K562 (cell line): ENCODE measurements around the gene ITGAV. TPM values are rescaled to one million over a fixed set of nuclear protein-coding genes. Genes with fewer than 3 reads are reported as not detected.

ENCODE experiments used
- ATAC-seq: fragments of 200-7000 bp; cut with Tn5 transposase; 3 replicates; pipeline ENCODE4 v1.9.1; 2020; ENCODE audit warnings: moderate library complexity
- BruUV-seq: library from RNA; stranded (reverse); fragments of 400-500 nt; replicated peaks from 2 replicates; lab custom pipeline; 2021; lab: Mats Ljungman, UMichigan
- CTCF ChIA-PET: fragments of 300-600 bp; formaldehyde crosslinking; extraction: SDS; loops from one replicate; lab custom pipeline; 2021; ENCODE audit warnings: low intra/inter-chr PET ratio; lab: Yijun Ruan, JAX
- POLR2A ChIA-PET: fragments of 300-600, 350-650 bp; sonication (Branson Sonifier 250); formaldehyde crosslinking; extraction: SDS; loops from one replicate; lab custom pipeline; 2021; ENCODE audit warnings: antibody characterized with exemption, inconsistent platforms; lab: Yijun Ruan, JAX
- DNase-seq, 4 experiments: peaks; one replicate each; pipeline versions ENCODE4 v3.0.0 to v3.0.0-alpha.2; 2011 to 2018; ENCODE audit warnings: low spot score in 3 of 4, mixed read lengths in 3 of 4; ENCODE audit errors: extremely low read depth in 1 of 4
- FAIRE-seq: peaks from 2 replicates; lab custom pipeline; 2011; peaks lifted over from hg19 to GRCh38; lab: Jason Lieb, UNC
- H2AFZ ChIP-seq: 2 replicates; pipeline ENCODE4 v1.6.0; 2011; ENCODE audit warnings: low read depth, low read length, control low read depth, inconsistent platforms
- H3K27ac ChIP-seq: fragments of 200-600 bp; 3 replicates; pipeline ENCODE4 v1.8.0; 2011; ENCODE audit warnings: low read depth, mild to moderate bottlenecking, control low read depth, inconsistent platforms, low read length, moderate library complexity, mixed read lengths; ENCODE audit errors: extremely low read depth
- H3K27me3 ChIP-seq, 2 experiments: fragments of 300-600 bp in 1 of 2; 2 replicates in 1 of 2; 3 replicates in 1 of 2; pipeline versions ENCODE4 v1.6.0 to v1.8.0; 2011; ENCODE audit warnings: inconsistent platforms in 2 of 2, low read length in 2 of 2, mild to moderate bottlenecking in 1 of 2, mixed read lengths in 1 of 2, moderate library complexity in 1 of 2; ENCODE audit not compliant: control insufficient read depth in 2 of 2, insufficient read depth in 2 of 2
- H3K36me3 ChIP-seq: fragments of 300-600 bp; 3 replicates; pipeline ENCODE4 v1.8.0; 2011; ENCODE audit warnings: mild to moderate bottlenecking, low read length, inconsistent platforms; ENCODE audit not compliant: control insufficient read depth, insufficient read depth
- H3K4me1 ChIP-seq, 2 experiments: fragments of 200-600 bp in 1 of 2; replicated peaks in 1 of 2; 2 replicates in 1 of 2; 3 replicates in 1 of 2; pipeline versions ENCODE4 v1.5.1 to v1.8.0; 2011; ENCODE audit warnings: inconsistent platforms in 2 of 2, low read length in 2 of 2, mild to moderate bottlenecking in 1 of 2, mixed read lengths in 1 of 2, moderate library complexity in 1 of 2; ENCODE audit not compliant: control insufficient read depth in 2 of 2, insufficient read depth in 2 of 2
- H3K4me2 ChIP-seq: 2 replicates; pipeline ENCODE4 v1.6.1; 2011; ENCODE audit warnings: low read length, control low read depth, inconsistent platforms, mixed read lengths; ENCODE audit not compliant: insufficient read depth
- H3K4me3 ChIP-seq: fragments of 200-600 bp; sonication (generic), shearing (Covaris generic); 2 replicates; pipeline ENCODE4 v1.5.1; 2016; ENCODE audit warnings: control low read depth, inconsistent platforms
- H3K79me2 ChIP-seq: fragments of 200-600 bp; 3 replicates; pipeline ENCODE4 v1.8.0; 2011; ENCODE audit warnings: low read length, inconsistent platforms; ENCODE audit not compliant: control insufficient read depth, insufficient read depth
- H3K9ac ChIP-seq, 2 experiments: 2 replicates each; pipeline versions ENCODE4 v1.6.0 to v1.6.1; 2011; ENCODE audit warnings: low read depth in 2 of 2, low read length in 2 of 2, control low read depth in 1 of 2, inconsistent platforms in 1 of 2, mild to moderate bottlenecking in 1 of 2, mixed read lengths in 1 of 2; ENCODE audit not compliant: insufficient read depth in 1 of 2
- H3K9me1 ChIP-seq: one replicate; pipeline ENCODE4 v1.6.0; 2011; ENCODE audit warnings: inconsistent platforms, mild to moderate bottlenecking, low read length, moderate library complexity; ENCODE audit not compliant: control insufficient read depth, insufficient read depth
- H3K9me3 ChIP-seq: replicated peaks from 2 replicates; pipeline ENCODE4 v1.5.1; 2011; ENCODE audit warnings: low read depth, low read length, inconsistent platforms; ENCODE audit not compliant: control insufficient read depth, insufficient read depth
- H4K20me1 ChIP-seq: replicated peaks from 2 replicates; pipeline ENCODE4 v1.6.1; 2011; ENCODE audit warnings: low read length, inconsistent platforms, mixed read lengths; ENCODE audit not compliant: control insufficient read depth, insufficient read depth
- CHD2 ChIP-seq: IDR thresholded peaks from 2 replicates; pipeline ENCODE4 v1.6.1; 2011; ENCODE audit warnings: low read depth, low read length
- CREM ChIP-seq: IDR thresholded peaks from 2 replicates; pipeline ENCODE4 v1.6.1; 2014; ENCODE audit warnings: antibody characterized with exemption, low read depth
- SMARCB1 ChIP-seq: IDR thresholded peaks from 2 replicates; pipeline ENCODE4 v1.6.1; 2011; ENCODE audit warnings: improper control_type of control experiment, low read depth; ENCODE audit not compliant: insufficient read length
- WGBS: fragments of 100-300 bp; shearing (Covaris generic); methylation state at CpG from one replicate; pipeline ENCODE4 v1.1.6; 2016; ENCODE audit warnings: low coverage, mixed read lengths; ENCODE audit not compliant: insufficient coverage; ENCODE audit errors: missing lambda C conversion rate; 5-methylcytosine and 5-hydroxymethylcytosine counted together
- in situ Hi-C: fragments of 300-500 bp; cut with MboI; formaldehyde crosslinking; loops from 4 replicates; pipeline ENCODE4 v1.15.0; 2018; ENCODE audit warnings: inconsistent platforms, mixed read lengths
- intact Hi-C: fragments of 100-400 bp; cut with micrococcal nuclease; formaldehyde crosslinking; loops from 2 replicates; pipeline ENCODE4 v1.14.2; 2022
- polyA plus RNA-seq, 8 experiments: library from polyadenylated mRNA; depleted of rRNA in 4 of 8; stranded (reverse) in 5 of 8; unstranded in 3 of 8; fragments of >200 nt; fragmentation: Nextera tagmentation in 2 of 8; fragmentation: Illumina TruSeq in 1 of 8; extraction: Ambion mirVana in 2 of 8; extraction: Trizol in 1 of 8; gene quantifications; 2 replicates each; pipeline versions ENCODE4 v1.2.1 to v1.2.3, GENCODE V29; 2011 to 2014; ENCODE audit warnings: inconsistent platforms in 1 of 8, missing spikeins in 1 of 8
- total RNA-seq, 7 experiments: library from RNA; depleted of rRNA in 6 of 7; stranded (reverse); fragments of >200 nt in 6 of 7; fragmentation: Illumina TruSeq in 2 of 7; extraction: Trizol in 2 of 7; gene quantifications; 2 replicates each; pipeline versions ENCODE4 v1.2.1 to v1.2.3, GENCODE V29; 2011 to 2021; ENCODE audit warnings: low replicate concordance in 1 of 7
- TF ChIP-seq, protein P1 (sequence below): sonication (generic); formaldehyde crosslinking; IDR thresholded peaks from 2 replicates; pipeline ENCODE4 v1.8.1; 2023; ENCODE audit warnings: mild to moderate bottlenecking, missing genetic modification reagents

Gene ITGAV
- total and polyA plus RNA-seq, 9 of the 15 experiments (the other 6 are each of a cell fraction or from before 2014, with no cell fraction given) = 3.7 to 17.7 (median 10.7) TPM

DNA sequence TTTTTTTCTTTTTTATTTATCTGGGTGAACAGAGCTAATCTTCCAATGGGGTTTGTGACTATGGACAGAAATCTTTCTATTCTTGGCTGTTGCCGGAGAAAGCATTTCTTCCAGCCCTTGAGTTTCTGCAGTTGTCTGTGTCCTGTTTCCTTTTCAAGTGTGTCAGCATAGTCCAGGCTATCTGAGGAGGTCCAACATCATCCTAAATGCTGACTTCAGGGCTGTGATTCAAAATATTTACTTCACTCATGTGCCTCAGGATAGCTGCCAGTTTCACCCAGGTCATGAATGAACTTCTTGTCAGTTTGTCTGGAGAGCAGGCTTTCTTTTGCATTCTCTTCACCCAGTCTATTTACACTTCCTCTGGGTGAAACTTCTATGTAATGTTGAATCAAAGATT, 27.9 kb downstream of the ITGAV start:
- in situ Hi-C loops = no loop called here
- Histone ChIP-seq H3K9me1 (no peaks in the 10 kb centered on the region), H3K79me2 (no peaks in the 10 kb centered on the region), H3K4me2 (no peak overlapping the region), H3K27me3 (no peaks in the 10 kb centered on the region)
- FAIRE-seq = no peak
- CTCF ChIA-PET = no interaction called here
- no TSS peak for BruUV-seq
- TF ChIP-seq, protein P1, sequence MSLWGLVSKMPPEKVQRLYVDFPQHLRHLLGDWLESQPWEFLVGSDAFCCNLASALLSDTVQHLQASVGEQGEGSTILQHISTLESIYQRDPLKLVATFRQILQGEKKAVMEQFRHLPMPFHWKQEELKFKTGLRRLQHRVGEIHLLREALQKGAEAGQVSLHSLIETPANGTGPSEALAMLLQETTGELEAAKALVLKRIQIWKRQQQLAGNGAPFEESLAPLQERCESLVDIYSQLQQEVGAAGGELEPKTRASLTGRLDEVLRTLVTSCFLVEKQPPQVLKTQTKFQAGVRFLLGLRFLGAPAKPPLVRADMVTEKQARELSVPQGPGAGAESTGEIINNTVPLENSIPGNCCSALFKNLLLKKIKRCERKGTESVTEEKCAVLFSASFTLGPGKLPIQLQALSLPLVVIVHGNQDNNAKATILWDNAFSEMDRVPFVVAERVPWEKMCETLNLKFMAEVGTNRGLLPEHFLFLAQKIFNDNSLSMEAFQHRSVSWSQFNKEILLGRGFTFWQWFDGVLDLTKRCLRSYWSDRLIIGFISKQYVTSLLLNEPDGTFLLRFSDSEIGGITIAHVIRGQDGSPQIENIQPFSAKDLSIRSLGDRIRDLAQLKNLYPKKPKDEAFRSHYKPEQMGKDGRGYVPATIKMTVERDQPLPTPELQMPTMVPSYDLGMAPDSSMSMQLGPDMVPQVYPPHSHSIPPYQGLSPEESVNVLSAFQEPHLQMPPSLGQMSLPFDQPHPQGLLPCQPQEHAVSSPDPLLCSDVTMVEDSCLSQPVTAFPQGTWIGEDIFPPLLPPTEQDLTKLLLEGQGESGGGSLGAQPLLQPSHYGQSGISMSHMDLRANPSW (CRISPR knock-in tag) = no peak
- no peak for TF ChIP-seq CHD2
- no peak for TF ChIP-seq CREM
- TF ChIP-seq SMARCB1 = no peak
- TF ChIP-seq, all 486 proteins: peak for 0
- no peaks in the 10 kb centered on the region for H4K20me1 ChIP-seq
- ATAC-seq (no peak), DNase-seq (no peak)
- no peak overlapping the region for H3K27ac ChIP-seq
- 73% methylated on average over 1 of the region's 1 CpG for WGBS
- no peaks in the 10 kb centered on the region for H3K9me3 ChIP-seq
- no peak overlapping the region for H3K4me3 ChIP-seq
- POLR2A ChIA-PET = no interaction called here
- no peak overlapping the region for H3K9ac ChIP-seq
- no peak overlapping the region for H2AFZ ChIP-seq
- intact Hi-C loops = no loop called here
- H3K36me3 ChIP-seq = no peaks in the 10 kb centered on the region
- no peaks in the 10 kb centered on the region for H3K4me1 ChIP-seq
